Heart left ventricle (tissue), 16 donors: ENCODE data around the gene AOC2. TPM values are rescaled to one million over a fixed set of nuclear protein-coding genes. Genes with fewer than 3 reads are reported as not detected.

Experiments
- ATAC-seq, 4 donors: fragments of 200-7000 bp; cut with Tn5 transposase; one replicate each; pipeline ENCODE4 v1.9.1; 2020 to 2022; ENCODE audit warnings: moderate library complexity in 4 of 4, mild to moderate bottlenecking in 3 of 4, moderate number of reproducible peaks in 1 of 4
- DNase-seq, 5 donors: peaks; one replicate each; pipeline ENCODE4 v3.0.0-alpha.2; 2020
- H3K27ac ChIP-seq, 12 donors: fragments of 200-600 bp; sonication (generic) in 4 of 12; one replicate each; pipeline versions ENCODE4 v1.5.0 to v1.8.0; 2016 to 2022; ENCODE audit warnings: mild to moderate bottlenecking in 2 of 12
- H3K27me3 ChIP-seq, 9 donors: fragments of 200-600 bp; sonication (generic) in 2 of 9; one replicate each; pipeline versions ENCODE4 v1.5.1 to v1.8.0; 2016 to 2022; ENCODE audit warnings: mild to moderate bottlenecking in 3 of 9
- H3K36me3 ChIP-seq, 9 donors: fragments of 200-600 bp; sonication (generic) in 2 of 9; one replicate each; pipeline versions ENCODE4 v1.5.0 to v1.8.0; 2018 to 2022; ENCODE audit warnings: mild to moderate bottlenecking in 2 of 9
- H3K4me1 ChIP-seq, 12 donors: fragments of 200-600 bp; sonication (generic) in 4 of 12; one replicate each; pipeline versions ENCODE4 v1.5.0 to v1.8.0; 2016 to 2022; ENCODE audit warnings: mild to moderate bottlenecking in 3 of 12
- H3K4me3 ChIP-seq, 12 donors: fragments of 200-600 bp; sonication (generic) in 4 of 12; one replicate each; pipeline versions ENCODE4 v1.5.0 to v1.8.0; 2017 to 2022; ENCODE audit warnings: mild to moderate bottlenecking in 9 of 12, moderate library complexity in 4 of 12
- H3K9me3 ChIP-seq, 12 donors: fragments of 200-600 bp; sonication (generic) in 4 of 12; one replicate each; pipeline versions ENCODE4 v1.5.0 to v1.8.0; 2016 to 2022; ENCODE audit warnings: mild to moderate bottlenecking in 1 of 12
- POLR2A ChIP-seq, 2 donors: fragments of 450-650 bp; IDR thresholded peaks; one replicate each; pipeline ENCODE4 v1.6.1; 2017; ENCODE audit warnings: antibody characterized with exemption in 2 of 2, mild to moderate bottlenecking in 2 of 2, moderate library complexity in 2 of 2
- WGBS, 4 donors: extraction: QIAGEN DNeasy Blood & Tissue Kit in 2 of 4; methylation state at CpG; one replicate each; pipeline versions ENCODE4 v1.1.5 to v1.1.7; 2013 to 2018; 5-methylcytosine and 5-hydroxymethylcytosine counted together
- intact Hi-C, 10 donors: fragments of 100-400 bp; cut with DNase I; formaldehyde crosslinking; loops; one replicate each; pipeline versions ENCODE4 v1.11.1 to v1.14.2; 2022
- polyA plus RNA-seq, 2 donors: library from polyadenylated mRNA; stranded (reverse); fragments of 200-250 nt; gene quantifications; one replicate each; pipeline ENCODE4 v1.2.3, GENCODE V29; 2013
- total RNA-seq, 9 donors: library from RNA; depleted of rRNA in 2 of 9; stranded (reverse); fragments of >200 nt in 2 of 9; fragmentation: NEBNext Ultra II Directional in 3 of 9; extraction: Animal tissue kit (Norgen Biotek cat#: 25700) in 3 of 9; gene quantifications; one replicate each; pipeline versions ENCODE4 v1.1.0 to v1.2.4, GENCODE V29; 2016 to 2023
- TF ChIP-seq, protein P1 (sequence below), 12 donors: fragments of 200-600 bp; sonication (generic) in 4 of 12; IDR thresholded peaks; one replicate each; pipeline versions ENCODE4 v1.5.0 to v1.8.0; 2018 to 2022; ENCODE audit warnings: antibody characterized with exemption in 12 of 12, mild to moderate bottlenecking in 5 of 12
- donor health status: ischemic (EF 13 %, LVEDD 7.1; RV severe dilation, severe dysfunction).
- donor health status: healthy with polysubstance abuse.
- donor health status: DM: no; HTN: yes; CAD: no.
- donor health status: DM: no; HTN: no; CAD: no.
- donor health status: ischemic (EF 25% LVEDD 6.9; RV normal size, moderate dysfunction).
- donor health status: ischemic (EF 25% LVEDD 5.7; RV mildly dilated, moderate dysfunction).
- donor health status: healthy.
- donor health status: DM: yes; HTN: yes; CAD: no.
- donor health status: ischemic (EF 35%, LVEDD 5.7; RV mildly dilated, moderate dysfunction).
- donor health status: nonischemic (EF 11% LVEDD 7.7; RV severe dilation, severe dysfunction).
- donor health status: DM: yes; HTN: yes; CAD: no.
- donor health status: PGD.
- donor health status: ischemic (EF 29% LVEDD 5.4; RV normal size, mild dysfunction).
- donor health status: nonischemic (EF 23%, LVEDD 6.1; RV moderate dilation, normal function).

AOC2 gene
- total and polyA plus RNA-seq, 11 donors, result 0.21 to 0.88 (median 0.44) TPM

- H3K4me3 ChIP-seq, result no peak overlapping the region
- intact Hi-C loops, result no loop called here
- 87 to 93% (median 90%) methylated on average over 10 of the region's 10 CpGs for WGBS, 4 donors
- H3K27me3 ChIP-seq, result peaks cover 0 to 4% (median 0%) of the 10 kb centered on the region in 9 donors
- H3K9me3 ChIP-seq, result no peaks in the 10 kb centered on the region
- ATAC-seq (no peak), DNase-seq (no peak)
- TF ChIP-seq POLR2A (IDR thresholded peaks at IDR 0.05), result no peak
- TF ChIP-seq, protein P1, sequence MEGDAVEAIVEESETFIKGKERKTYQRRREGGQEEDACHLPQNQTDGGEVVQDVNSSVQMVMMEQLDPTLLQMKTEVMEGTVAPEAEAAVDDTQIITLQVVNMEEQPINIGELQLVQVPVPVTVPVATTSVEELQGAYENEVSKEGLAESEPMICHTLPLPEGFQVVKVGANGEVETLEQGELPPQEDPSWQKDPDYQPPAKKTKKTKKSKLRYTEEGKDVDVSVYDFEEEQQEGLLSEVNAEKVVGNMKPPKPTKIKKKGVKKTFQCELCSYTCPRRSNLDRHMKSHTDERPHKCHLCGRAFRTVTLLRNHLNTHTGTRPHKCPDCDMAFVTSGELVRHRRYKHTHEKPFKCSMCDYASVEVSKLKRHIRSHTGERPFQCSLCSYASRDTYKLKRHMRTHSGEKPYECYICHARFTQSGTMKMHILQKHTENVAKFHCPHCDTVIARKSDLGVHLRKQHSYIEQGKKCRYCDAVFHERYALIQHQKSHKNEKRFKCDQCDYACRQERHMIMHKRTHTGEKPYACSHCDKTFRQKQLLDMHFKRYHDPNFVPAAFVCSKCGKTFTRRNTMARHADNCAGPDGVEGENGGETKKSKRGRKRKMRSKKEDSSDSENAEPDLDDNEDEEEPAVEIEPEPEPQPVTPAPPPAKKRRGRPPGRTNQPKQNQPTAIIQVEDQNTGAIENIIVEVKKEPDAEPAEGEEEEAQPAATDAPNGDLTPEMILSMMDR (IDR thresholded peaks at IDR 0.05), result no peak
- H3K4me1 ChIP-seq, result no peaks in the 10 kb centered on the region
- H3K36me3 ChIP-seq, result no peaks in the 10 kb centered on the region
- H3K27ac ChIP-seq, result no peak overlapping the region
Measured at GRCh38 chr17:42877037-42877436, 32.7 kb downstream of the AOC2 start.

GRCh38 chr17:42878123-42878880, 33.9 kb downstream of the AOC2 start:
- Histone ChIP-seq H3K36me3 (no peaks in the 10 kb centered on the region), H3K9me3 (no peaks in the 10 kb centered on the region), H3K27ac (no peak overlapping the region), H3K4me3 (no peak overlapping the region), H3K4me1 (no peaks in the 10 kb centered on the region), H3K27me3 (peaks cover 0 to 4% (median 0%) of the 10 kb centered on the region in 9 donors)
- no peak for TF ChIP-seq POLR2A (IDR thresholded peaks at IDR 0.05)
- TF ChIP-seq, protein P1 (IDR thresholded peaks at IDR 0.05), result peak in 1 of 12 donors; percentile 13
- WGBS, 4 donors, result 46 to 52% (median 47%) methylated on average over 13 of the region's 13 CpGs
- ATAC-seq (no peak), DNase-seq (no peak)
- intact Hi-C loops, result no loop called here

DNA sequence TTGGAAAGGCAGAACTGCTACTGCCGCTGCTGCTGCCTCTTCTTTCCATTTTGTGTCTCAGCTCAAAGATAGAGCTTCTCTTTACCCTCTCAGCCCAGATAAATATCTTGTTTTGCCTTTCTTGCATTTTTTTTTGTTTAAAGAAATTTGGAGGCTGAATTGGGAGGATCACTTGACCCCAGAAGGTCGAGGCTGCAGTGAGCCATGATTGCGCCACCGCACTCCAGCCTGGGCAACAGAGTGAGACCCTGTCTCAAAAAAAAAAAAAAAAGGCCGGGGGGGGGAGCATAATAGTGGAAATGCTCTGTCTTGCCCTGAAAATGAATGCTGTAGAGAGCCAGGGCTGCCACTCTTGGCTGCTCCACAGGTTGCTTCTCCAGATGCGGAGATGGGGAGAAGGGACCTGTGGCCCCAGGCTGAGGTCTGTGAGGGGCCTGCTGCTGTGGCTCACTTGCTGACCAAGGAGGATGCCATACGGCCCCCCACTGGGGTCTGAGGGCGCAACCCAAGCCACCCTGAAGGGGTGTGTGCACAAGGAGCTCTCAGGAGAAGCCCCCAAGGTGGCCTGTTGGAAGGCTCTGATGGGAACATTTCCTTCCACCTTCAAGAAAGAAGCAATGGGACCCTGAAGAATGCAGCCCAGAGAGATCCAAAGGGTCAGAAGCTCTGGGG, 34.7 kb downstream of the AOC2 start:
- Histone ChIP-seq H3K27ac (peak overlapping the region in 1 of 12 donors; percentile 29), H3K36me3 (no peaks in the 10 kb centered on the region), H3K9me3 (no peaks in the 10 kb centered on the region), H3K4me3 (no peak overlapping the region), H3K27me3 (peaks cover 0 to 4% (median 0%) of the 10 kb centered on the region in 9 donors), H3K4me1 (no peaks in the 10 kb centered on the region)
- DNase-seq (no peak), ATAC-seq (no peak)
- intact Hi-C loops, result no loop called here
- 78 to 86% (median 82%) methylated on average over 6 to 8 of the region's 8 CpGs for WGBS, 4 donors
- TF ChIP-seq, protein P1 (IDR thresholded peaks at IDR 0.05), result no peak
- no peak for TF ChIP-seq POLR2A (IDR thresholded peaks at IDR 0.05)

GRCh38 chr17:42879596-42879985, 35.2 kb downstream of the AOC2 start:
- no peak for ATAC-seq
- DNase-seq, result no peak
- H3K27ac ChIP-seq, result no peak overlapping the region

More at GRCh38 chr17:42879596-42879985, 35.2 kb downstream of the AOC2 start:
- Histone ChIP-seq H3K4me1 (no peaks in the 10 kb centered on the region), H3K9me3 (no peaks in the 10 kb centered on the region), H3K27me3 (peaks cover 0 to 4% (median 0%) of the 10 kb centered on the region in 9 donors), H3K4me3 (no peak overlapping the region), H3K36me3 (no peaks in the 10 kb centered on the region)
- WGBS, 4 donors, result 58 to 62% (median 58%) methylated on average over 6 of the region's 6 CpGs
- TF ChIP-seq, protein P1 (IDR thresholded peaks at IDR 0.05), result no peak
- TF ChIP-seq POLR2A (IDR thresholded peaks at IDR 0.05), result no peak
- intact Hi-C loops, result no loop called here
